Measurements from ENCODE around the gene ST6GALNAC4. TPM values are rescaled to one million over a fixed set of nuclear protein-coding genes. Genes with fewer than 3 reads are reported as not detected.
A peak's percentile ranks its signal among the peaks of the same experiment; 100 is the strongest.

Gene ST6GALNAC4
- total RNA-seq, 1 experiment from 2014 or later, result 13.2 TPM

DNA sequence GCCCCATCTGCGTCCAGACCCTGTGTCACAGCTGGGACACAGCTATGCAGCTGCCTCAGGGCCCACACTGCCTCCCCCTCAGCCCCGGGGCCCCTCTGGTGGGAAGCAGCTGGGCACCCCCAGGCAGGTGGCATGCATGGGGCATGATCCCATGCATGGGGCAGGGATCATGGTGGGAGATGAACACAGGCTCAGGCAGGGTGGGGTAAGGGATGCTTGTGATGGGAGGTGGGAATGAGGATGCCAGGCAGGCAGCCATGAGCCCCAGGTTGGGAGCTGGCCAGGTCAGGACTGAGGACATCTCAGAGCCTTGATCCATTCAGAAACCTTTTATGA, 44.3 kb upstream of the ST6GALNAC4 start:
- DNase-seq, result no peak
- no peaks in the 10 kb centered on the region for H3K27me3 Mint-ChIP-seq (ENCODE audit: insufficient read depth, unreplicated experiment)
- no peak for TF ChIP-seq CTCF (IDR thresholded peaks at IDR 0.05; ENCODE audit: insufficient read depth in 1 of 2, low read depth in 1 of 2, low read length in 1 of 2, severe bottlenecking in 1 of 2, unreplicated experiment in 1 of 2)
- Histone ChIP-seq H3K36me3 (ENCODE audit: control insufficient read depth, insufficient read depth, low read length) (no peaks in the 10 kb centered on the region), H3K27me3 (replicated peaks; ENCODE audit: control insufficient read depth, insufficient read depth, low read length) (no peaks in the 10 kb centered on the region), H3K9me3 (peaks cover 6% of the 10 kb centered on the region), H3K4me3 (ENCODE audit: low read depth, low read length) (no peak overlapping the region), H3K4me1 (peaks cover 15% of the 10 kb centered on the region)
- ChIA-PET CTCF (interaction anchor here (1.0 kb wide), 1 partner anchor 18 kb away, joined by 4 read pairs; no protein-coding TSS in a partner anchor), POLR2A (no interaction called here)
- no peaks in the 10 kb centered on the region for H3K9me3 Mint-ChIP-seq (ENCODE audit: unreplicated experiment)
- H3K4me1 Mint-ChIP-seq (ENCODE audit: low read depth, unreplicated experiment), result peaks cover 13% of the 10 kb centered on the region
- no peak overlapping the region for H3K27ac Mint-ChIP-seq (ENCODE audit: unreplicated experiment)
- H3K36me3 Mint-ChIP-seq (ENCODE audit: insufficient read depth, unreplicated experiment), result peaks cover 29% of the 10 kb centered on the region
- H3K4me3 Mint-ChIP-seq (ENCODE audit: unreplicated experiment), result no peak overlapping the region
- intact Hi-C loops (cut with micrococcal nuclease; ENCODE audit: unreplicated experiment), result no loop called here
- no TSS peak for BruUV-seq (replicated peaks)

DNA sequence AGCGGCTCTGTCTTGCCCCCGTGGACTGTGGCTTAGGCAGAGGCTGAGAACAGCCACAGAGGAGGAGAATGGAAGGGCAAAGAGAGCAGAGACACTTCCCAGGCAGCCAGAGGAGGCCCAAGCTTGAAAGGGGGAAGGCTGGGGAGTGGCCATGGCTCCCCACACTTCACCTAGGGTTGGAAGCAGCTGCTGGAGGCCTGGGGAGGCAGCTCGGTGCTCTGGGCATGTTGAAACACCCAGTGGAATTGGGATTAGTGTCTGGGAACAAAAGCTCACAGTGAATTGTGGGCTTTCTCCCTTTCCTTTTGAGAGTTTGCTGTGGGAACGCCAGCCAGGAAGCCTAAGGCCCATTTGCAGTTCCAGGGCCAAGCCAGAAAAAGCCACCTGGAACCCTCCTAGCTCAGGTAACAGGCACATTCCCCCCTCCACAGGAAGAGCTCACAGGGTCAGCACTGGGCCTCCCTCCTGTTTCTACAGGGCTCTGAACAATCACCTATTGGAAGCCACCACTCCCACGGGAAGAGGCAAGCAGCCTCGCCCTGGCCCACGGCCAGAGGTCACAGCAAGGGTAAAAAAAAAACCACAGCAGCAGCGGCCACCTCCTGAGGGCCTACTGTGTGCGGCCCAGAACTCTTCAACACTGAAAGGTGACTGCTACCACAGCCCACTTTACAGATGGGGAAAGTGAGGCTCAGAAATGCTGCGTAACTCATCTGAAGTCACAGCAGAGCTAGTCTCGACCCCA, 43.7 kb upstream of the ST6GALNAC4 start:
- Histone ChIP-seq H3K4me3 (ENCODE audit: low read depth, low read length) (no peak overlapping the region), H3K9me3 (peaks cover 6% of the 10 kb centered on the region), H3K27me3 (replicated peaks; ENCODE audit: control insufficient read depth, insufficient read depth, low read length) (no peaks in the 10 kb centered on the region), H3K4me1 (peaks cover 16% of the 10 kb centered on the region), H3K36me3 (ENCODE audit: control insufficient read depth, insufficient read depth, low read length) (no peaks in the 10 kb centered on the region)
- no TSS peak for BruUV-seq (replicated peaks)
- Mint-ChIP-seq H3K36me3 (ENCODE audit: insufficient read depth, unreplicated experiment) (peaks cover 28% of the 10 kb centered on the region), H3K27ac (ENCODE audit: unreplicated experiment) (peak overlapping the region; percentile 1), H3K4me1 (ENCODE audit: low read depth, unreplicated experiment) (peaks cover 17% of the 10 kb centered on the region), H3K4me3 (ENCODE audit: unreplicated experiment) (no peak overlapping the region), H3K27me3 (ENCODE audit: insufficient read depth, unreplicated experiment) (no peaks in the 10 kb centered on the region), H3K9me3 (ENCODE audit: unreplicated experiment) (no peaks in the 10 kb centered on the region)
- no peak for TF ChIP-seq CTCF (IDR thresholded peaks at IDR 0.05; ENCODE audit: insufficient read depth in 1 of 2, low read depth in 1 of 2, low read length in 1 of 2, severe bottlenecking in 1 of 2, unreplicated experiment in 1 of 2)
- ChIA-PET POLR2A (interaction anchor here (0.5 kb wide), 1 partner anchor 20 kb away, joined by 7 read pairs; no protein-coding TSS in a partner anchor), CTCF (interaction anchor here (0.6 to 1.0 kb wide), 2 partner anchors 17 to 18 kb away, joined by 3 to 4 read pairs; no protein-coding TSS in a partner anchor)
- intact Hi-C loops (cut with micrococcal nuclease; ENCODE audit: unreplicated experiment), result no loop called here
- no peak for DNase-seq

GRCh38 chr9:127959841-127960409, 43.1 kb upstream of the ST6GALNAC4 start:
- ChIA-PET POLR2A (no interaction called here), CTCF (interaction anchor here (0.6 to 1.0 kb wide), 2 partner anchors 17 to 18 kb away, joined by 3 to 4 read pairs; no protein-coding TSS in a partner anchor)
- Mint-ChIP-seq H3K4me1 (ENCODE audit: low read depth, unreplicated experiment) (peaks cover 17% of the 10 kb centered on the region), H3K27me3 (ENCODE audit: insufficient read depth, unreplicated experiment) (no peaks in the 10 kb centered on the region), H3K9me3 (ENCODE audit: unreplicated experiment) (no peaks in the 10 kb centered on the region), H3K36me3 (ENCODE audit: insufficient read depth, unreplicated experiment) (peaks cover 30% of the 10 kb centered on the region), H3K4me3 (ENCODE audit: unreplicated experiment) (no peak overlapping the region), H3K27ac (ENCODE audit: unreplicated experiment) (peak overlapping the region; percentile 1)
- Histone ChIP-seq H3K9me3 (peaks cover 6% of the 10 kb centered on the region), H3K36me3 (ENCODE audit: control insufficient read depth, insufficient read depth, low read length) (no peaks in the 10 kb centered on the region), H3K27me3 (replicated peaks; ENCODE audit: control insufficient read depth, insufficient read depth, low read length) (no peaks in the 10 kb centered on the region), H3K4me1 (peaks cover 18% of the 10 kb centered on the region), H3K4me3 (ENCODE audit: low read depth, low read length) (no peak overlapping the region)
- no peak for TF ChIP-seq CTCF (IDR thresholded peaks at IDR 0.05; ENCODE audit: insufficient read depth in 1 of 2, low read depth in 1 of 2, low read length in 1 of 2, severe bottlenecking in 1 of 2, unreplicated experiment in 1 of 2)
- DNase-seq, result no peak
- intact Hi-C loops (cut with micrococcal nuclease; ENCODE audit: unreplicated experiment), result loop anchor here (5.0 kb wide), 1 partner anchor 157 kb away; no protein-coding TSS in a partner anchor
- no TSS peak for BruUV-seq (replicated peaks)

Data from Caco-2 (cell line).